ENCODE results near the gene MRGPRF. TPM values are rescaled to one million over a fixed set of nuclear protein-coding genes. Genes with fewer than 3 reads are reported as not detected.

The MRGPRF gene
- total RNA-seq, 1 experiment from 2014 or later, result 0.76 TPM

DNA sequence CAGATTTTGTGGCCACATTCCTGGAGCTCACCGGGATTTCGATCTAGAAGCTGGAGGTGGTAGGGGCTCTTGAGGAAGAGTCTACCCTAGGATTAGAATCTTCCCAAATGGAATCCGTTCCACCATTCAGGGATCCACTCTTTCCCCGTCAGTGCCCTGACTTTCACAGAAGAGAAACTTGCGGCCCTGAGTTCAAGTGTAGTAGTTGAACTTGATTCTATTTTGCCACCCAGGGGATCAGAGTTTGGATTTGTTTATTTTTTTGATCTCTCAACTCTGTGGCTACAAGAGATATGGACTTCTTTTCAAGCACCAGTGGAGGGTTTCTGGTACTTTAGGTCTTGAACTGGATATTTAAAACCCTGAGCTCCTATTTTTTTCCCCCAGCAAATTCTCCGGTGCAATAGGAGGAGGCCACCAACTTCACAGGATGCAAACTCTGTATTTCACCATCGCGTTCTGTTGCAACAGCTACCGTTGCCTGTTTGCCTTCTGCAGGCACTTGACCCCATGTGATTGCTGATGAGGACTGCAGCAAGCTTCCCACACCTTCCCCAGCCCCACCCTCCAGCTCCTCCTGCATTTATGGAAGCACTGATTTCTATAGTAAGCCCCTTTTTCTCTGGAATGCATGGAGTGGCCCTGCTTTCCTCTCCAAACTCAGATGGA, 14.8 kb upstream of the MRGPRF start:
- Histone ChIP-seq H4K20me1 (ENCODE audit: insufficient read depth) (no peaks in the 10 kb centered on the region), H3K4me3 (replicated peaks in 1 of 2; ENCODE audit: low read depth in 1 of 2, low read length in 2 of 2) (no peak overlapping the region), H3K27ac (ENCODE audit: low read depth, low read length) (no peak overlapping the region), H3K27me3 (ENCODE audit: insufficient read depth, low read length) (0 out of 2 replicates have a peak, but pooled peaks cover 2% of the 10 kb centered on the region), H2AFZ (ENCODE audit: low read depth, low read length, poor library complexity, severe bottlenecking) (no peak overlapping the region), H3K9ac (ENCODE audit: low read length) (no peak overlapping the region), H3K4me1 (ENCODE audit: control insufficient read depth in 1 of 2, insufficient read depth in 2 of 2, low read length in 2 of 2) (no peaks in the 10 kb centered on the region), H3K36me3 (ENCODE audit: control insufficient read depth in 1 of 2, insufficient read depth in 2 of 2, low read length in 2 of 2) (no peaks in the 10 kb centered on the region), H3K9me2 (ENCODE audit: insufficient read depth) (no peaks in the 10 kb centered on the region), H3K4me2 (ENCODE audit: low read length) (no peak overlapping the region), H3K9me3 (ENCODE audit: control insufficient read depth in 1 of 2, insufficient read depth in 1 of 2, low read depth in 1 of 2, low read length in 2 of 2) (no peaks in the 10 kb centered on the region), H3K79me2 (ENCODE audit: insufficient read depth, low read length) (no peaks in the 10 kb centered on the region)
- BruUV-seq (replicated peaks), result no TSS peak
- POLR2A ChIA-PET, result no interaction called here
- no peak for ATAC-seq
- TF ChIP-seq EGR1 (IDR thresholded peaks at IDR 0.05; ENCODE audit: low read depth) (no peak), EZH2phosphoT487 (IDR thresholded peaks at IDR 0.05; ENCODE audit: borderline replicate concordance) (no peak), SRF (IDR thresholded peaks at IDR 0.05; ENCODE audit: low read depth) (no peak), EZH2 (IDR thresholded peaks at IDR 0.05) (no peak), SIN3A (IDR thresholded peaks at IDR 0.05; ENCODE audit: low read depth) (no peak), SP1 (IDR thresholded peaks at IDR 0.05; ENCODE audit: low read depth) (no peak)
- TF ChIP-seq, protein P1, sequence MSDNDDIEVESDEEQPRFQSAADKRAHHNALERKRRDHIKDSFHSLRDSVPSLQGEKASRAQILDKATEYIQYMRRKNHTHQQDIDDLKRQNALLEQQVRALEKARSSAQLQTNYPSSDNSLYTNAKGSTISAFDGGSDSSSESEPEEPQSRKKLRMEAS (IDR thresholded peaks at IDR 0.05), result no peak
- CTCF ChIA-PET, result interaction anchor here (0.9 kb wide), 1 partner anchor 16 kb away, joined by 4 read pairs; no protein-coding TSS in a partner anchor
- RAD21 ChIA-PET (ENCODE audit: low non-redundant PET in 1 of 2, low total read pairs in 2 of 2, uncharacterized antibody in 2 of 2, unreplicated experiment in 2 of 2), result no interaction called here
- intact Hi-C loops (cut with micrococcal nuclease), result no loop called here
- DNase-seq (ENCODE audit: low read depth, low spot score), result no peak

DNA sequence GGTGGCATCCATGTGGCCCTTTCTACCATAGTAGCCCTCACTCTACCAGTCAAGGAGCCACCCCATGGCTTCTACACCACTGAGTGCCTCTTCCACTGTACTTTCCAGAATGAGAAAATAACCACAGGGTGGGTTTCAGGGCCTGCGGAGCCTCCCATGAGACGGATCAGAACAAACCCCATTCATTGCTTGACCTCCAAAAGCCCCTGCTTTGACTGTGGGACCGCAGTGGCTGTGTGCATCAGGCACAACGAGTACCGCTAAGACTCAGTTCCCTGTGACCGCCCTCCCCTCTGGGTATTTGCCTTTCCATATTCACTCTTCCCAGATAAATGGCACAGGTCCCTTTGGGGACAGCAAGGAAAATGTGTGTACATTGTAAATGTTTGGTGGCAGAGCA, 11.5 kb upstream of the MRGPRF start:
- TF ChIP-seq ZFX (IDR thresholded peaks at IDR 0.05), result no peak
- TF ChIP-seq EZH2phosphoT487 (IDR thresholded peaks at IDR 0.05; ENCODE audit: borderline replicate concordance), result no peak
- TF ChIP-seq, protein P1 (IDR thresholded peaks at IDR 0.05), result no peak
- no peak for TF ChIP-seq POLR2AphosphoS5 (IDR thresholded peaks at IDR 0.05; ENCODE audit: low read depth, low read length)
- no peak for TF ChIP-seq SIN3A (IDR thresholded peaks at IDR 0.05; ENCODE audit: low read depth)
- TF ChIP-seq TCF7L2 (IDR thresholded peaks at IDR 0.05; ENCODE audit: borderline replicate concordance, extremely low read depth, insufficient read depth, insufficient read length), result no peak
- TF ChIP-seq, protein P2, sequence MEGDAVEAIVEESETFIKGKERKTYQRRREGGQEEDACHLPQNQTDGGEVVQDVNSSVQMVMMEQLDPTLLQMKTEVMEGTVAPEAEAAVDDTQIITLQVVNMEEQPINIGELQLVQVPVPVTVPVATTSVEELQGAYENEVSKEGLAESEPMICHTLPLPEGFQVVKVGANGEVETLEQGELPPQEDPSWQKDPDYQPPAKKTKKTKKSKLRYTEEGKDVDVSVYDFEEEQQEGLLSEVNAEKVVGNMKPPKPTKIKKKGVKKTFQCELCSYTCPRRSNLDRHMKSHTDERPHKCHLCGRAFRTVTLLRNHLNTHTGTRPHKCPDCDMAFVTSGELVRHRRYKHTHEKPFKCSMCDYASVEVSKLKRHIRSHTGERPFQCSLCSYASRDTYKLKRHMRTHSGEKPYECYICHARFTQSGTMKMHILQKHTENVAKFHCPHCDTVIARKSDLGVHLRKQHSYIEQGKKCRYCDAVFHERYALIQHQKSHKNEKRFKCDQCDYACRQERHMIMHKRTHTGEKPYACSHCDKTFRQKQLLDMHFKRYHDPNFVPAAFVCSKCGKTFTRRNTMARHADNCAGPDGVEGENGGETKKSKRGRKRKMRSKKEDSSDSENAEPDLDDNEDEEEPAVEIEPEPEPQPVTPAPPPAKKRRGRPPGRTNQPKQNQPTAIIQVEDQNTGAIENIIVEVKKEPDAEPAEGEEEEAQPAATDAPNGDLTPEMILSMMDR (IDR thresholded peaks at IDR 0.05 in 2 of 3, conservative IDR thresholded peaks at IDR 0.05 in 1 of 3; ENCODE audit: borderline replicate concordance in 1 of 3, insufficient read depth in 1 of 3, low read depth in 2 of 3, low read length in 2 of 3), result no peak
- no peak for TF ChIP-seq ZNF274 (IDR thresholded peaks at IDR 0.05; ENCODE audit: low read depth, low read length)
- TF ChIP-seq EZH2 (IDR thresholded peaks at IDR 0.05), result no peak
- no peak for TF ChIP-seq POLR2A (IDR thresholded peaks at IDR 0.05; ENCODE audit: borderline replicate concordance, extremely low read depth, insufficient read depth, insufficient read length)
- no peaks in the 10 kb centered on the region for H3K27me3 ChIP-seq (ENCODE audit: insufficient read depth, low read length)
- H3K4me3 ChIP-seq (replicated peaks in 1 of 2; ENCODE audit: low read depth in 1 of 2, low read length in 2 of 2), result no peak overlapping the region
- no TSS peak for BruUV-seq (replicated peaks)
- CTCF ChIA-PET, result no interaction called here
- RAD21 ChIA-PET (ENCODE audit: low non-redundant PET in 1 of 2, low total read pairs in 2 of 2, uncharacterized antibody in 2 of 2, unreplicated experiment in 2 of 2), result no interaction called here
- H3K9me3 ChIP-seq (ENCODE audit: control insufficient read depth in 1 of 2, insufficient read depth in 1 of 2, low read depth in 1 of 2, low read length in 2 of 2), result no peaks in the 10 kb centered on the region
- intact Hi-C loops (cut with micrococcal nuclease), result no loop called here
- no peaks in the 10 kb centered on the region for H3K79me2 ChIP-seq (ENCODE audit: insufficient read depth, low read length)
- H3K4me1 ChIP-seq (ENCODE audit: control insufficient read depth in 1 of 2, insufficient read depth in 2 of 2, low read length in 2 of 2), result no peaks in the 10 kb centered on the region
- ATAC-seq (no peak), DNase-seq (ENCODE audit: low read depth, low spot score) (no peak)
- no peak overlapping the region for H3K27ac ChIP-seq (ENCODE audit: low read depth, low read length)
- no peaks in the 10 kb centered on the region for H4K20me1 ChIP-seq (ENCODE audit: insufficient read depth)
- H3K9ac ChIP-seq (ENCODE audit: low read length), result no peak overlapping the region
- no peak overlapping the region for H3K4me2 ChIP-seq (ENCODE audit: low read length)
- no peaks in the 10 kb centered on the region for H3K36me3 ChIP-seq (ENCODE audit: control insufficient read depth in 1 of 2, insufficient read depth in 2 of 2, low read length in 2 of 2)
- H3K9me2 ChIP-seq (ENCODE audit: insufficient read depth), result no peaks in the 10 kb centered on the region
- H2AFZ ChIP-seq (ENCODE audit: low read depth, low read length, poor library complexity, severe bottlenecking), result no peak overlapping the region
- POLR2A ChIA-PET, result no interaction called here
